Activated T-helper 9 cell treated with anti-CD3 and anti-CD28 coated beads, Interleukin-2, amount 50 U/mL, for 16 hours (primary cell): ENCODE results near the gene VIL1.

ENCODE experiments used
- DNase-seq: peaks from one replicate; pipeline ENCODE4 v3.0.0-alpha.2; 2020; ENCODE audit warnings: low read depth

Gene VIL1

GRCh38 chr2:218406209-218406948 lies 12.5 kb upstream of the VIL1 start:
- DNase-seq = peak; percentile 86

GRCh38 chr2:218406949-218407618 lies 11.8 kb upstream of the VIL1 start:
- peak; percentile 46 for DNase-seq

- no peak for DNase-seq
Measured at GRCh38 chr2:218407717-218408116, 11.2 kb upstream of the VIL1 start.

- no peak for DNase-seq
Measured at GRCh38 chr2:218418321-218418716, 604 bp upstream of the VIL1 start.

- DNase-seq = no peak
Measured at GRCh38 chr2:218419630-218420216, 800 bp downstream of the VIL1 start.

GRCh38 chr2:218421027-218421426 lies 2.1 kb downstream of the VIL1 start:
- DNase-seq = no peak

GRCh38 chr2:218422403-218423086 lies 3.6 kb downstream of the VIL1 start:
- no peak for DNase-seq

- no peak for DNase-seq
Measured at GRCh38 chr2:218423584-218423983, 4.7 kb downstream of the VIL1 start.

GRCh38 chr2:218425531-218425930 lies 6.6 kb downstream of the VIL1 start:
- no peak for DNase-seq

- DNase-seq = no peak
Measured at GRCh38 chr2:218427741-218428140, 8.8 kb downstream of the VIL1 start.

GRCh38 chr2:218428846-218429558 lies 10.1 kb downstream of the VIL1 start:
- no peak for DNase-seq

GRCh38 chr2:218429911-218430692 lies 11.2 kb downstream of the VIL1 start:
- DNase-seq = no peak

- DNase-seq = no peak
Measured at GRCh38 chr2:218430721-218431120, 11.8 kb downstream of the VIL1 start.

GRCh38 chr2:218431878-218432277 lies 13.0 kb downstream of the VIL1 start:
- no peak for DNase-seq

- no peak for DNase-seq
Measured at GRCh38 chr2:218432676-218433365, 13.9 kb downstream of the VIL1 start.

GRCh38 chr2:218434456-218434855 lies 15.5 kb downstream of the VIL1 start:
- no peak for DNase-seq

- DNase-seq = no peak
Measured at GRCh38 chr2:218435003-218435982, 16.4 kb downstream of the VIL1 start.

GRCh38 chr2:218436992-218437391 lies 18.1 kb downstream of the VIL1 start:
- no peak for DNase-seq

- no peak for DNase-seq
Measured at GRCh38 chr2:218437969-218438368, 19.0 kb downstream of the VIL1 start.
